ENCODE measurements around the gene VPS52.
"Not testable (repeated sequence)": the region's sequence is repeated elsewhere in the genome, so short reads cannot be mapped to it uniquely, and the experiment has no call there.

The VPS52 gene

GRCh38 chr6:33279971-33280511, 8.4 kb upstream of the VPS52 start:
- no peak for DNase-seq

- no peak for DNase-seq
Observed at GRCh38 chr6:33279257-33279695, 7.6 kb upstream of the VPS52 start.

- no peak for DNase-seq
Observed at GRCh38 chr6:33278810-33279209, 7.1 kb upstream of the VPS52 start.

- DNase-seq = no peak
Observed at GRCh38 chr6:33278392-33278741, 6.7 kb upstream of the VPS52 start.

- no peak for DNase-seq
Observed at GRCh38 chr6:33277663-33278391, 6.2 kb upstream of the VPS52 start.

GRCh38 chr6:33276864-33277662, 5.4 kb upstream of the VPS52 start, which contains the start of gene B3GALT4:
Gene B3GALT4, plus strand, starts transcription at chr6:33277123. Its CDS starts 297 bp downstream, at chr6:33277420.
- DNase-seq = peak; percentile 48

- DNase-seq = no peak
Observed at GRCh38 chr6:33276581-33276863, 4.8 kb upstream of the VPS52 start.

GRCh38 chr6:33275795-33276580, 4.3 kb upstream of the VPS52 start:
- DNase-seq = not testable (repeated sequence)

GRCh38 chr6:33273924-33274902, 2.5 kb upstream of the VPS52 start:
- DNase-seq = no peak

- no peak for DNase-seq
Observed at GRCh38 chr6:33273129-33273923, 1.6 kb upstream of the VPS52 start.

GRCh38 chr6:33272275-33273128, 826 bp upstream of the VPS52 start:
- no peak for DNase-seq

GRCh38 chr6:33271117-33271467, 584 bp downstream of the VPS52 start:
- DNase-seq = no peak

GRCh38 chr6:33264015-33264414, 7.7 kb downstream of the VPS52 start:
- DNase-seq = no peak

- DNase-seq = not testable (repeated sequence)
Observed at GRCh38 chr6:33262490-33262889, 9.2 kb downstream of the VPS52 start.

GRCh38 chr6:33259032-33259431, 12.6 kb downstream of the VPS52 start:
- DNase-seq = no peak

GRCh38 chr6:33254591-33254990, 17.1 kb downstream of the VPS52 start:
- no peak for DNase-seq

GRCh38 chr6:33252759-33253158, 18.9 kb downstream of the VPS52 start:
- DNase-seq = no peak

GRCh38 chr6:33251395-33252012, 20.2 kb downstream of the VPS52 start:
- DNase-seq = no peak

GRCh38 chr6:33250731-33251130, 20.9 kb downstream of the VPS52 start:
- DNase-seq = no peak

Measured in activated CD4-positive, alpha-beta T cell treated with anti-CD3 and anti-CD28 coated beads for 1 hour (primary cell).